GM21367 (cell line): ENCODE measurements around the gene NT5DC2.
A peak's percentile ranks its signal among the peaks of the same experiment; 100 is the strongest.

Experiments
- ATAC-seq: cut with Tn5 transposase; IDR thresholded peaks from one replicate; pipeline ENCODE4 v1.9.1; 2021; ENCODE audit not compliant: unreplicated experiment

The NT5DC2 gene

DNA sequence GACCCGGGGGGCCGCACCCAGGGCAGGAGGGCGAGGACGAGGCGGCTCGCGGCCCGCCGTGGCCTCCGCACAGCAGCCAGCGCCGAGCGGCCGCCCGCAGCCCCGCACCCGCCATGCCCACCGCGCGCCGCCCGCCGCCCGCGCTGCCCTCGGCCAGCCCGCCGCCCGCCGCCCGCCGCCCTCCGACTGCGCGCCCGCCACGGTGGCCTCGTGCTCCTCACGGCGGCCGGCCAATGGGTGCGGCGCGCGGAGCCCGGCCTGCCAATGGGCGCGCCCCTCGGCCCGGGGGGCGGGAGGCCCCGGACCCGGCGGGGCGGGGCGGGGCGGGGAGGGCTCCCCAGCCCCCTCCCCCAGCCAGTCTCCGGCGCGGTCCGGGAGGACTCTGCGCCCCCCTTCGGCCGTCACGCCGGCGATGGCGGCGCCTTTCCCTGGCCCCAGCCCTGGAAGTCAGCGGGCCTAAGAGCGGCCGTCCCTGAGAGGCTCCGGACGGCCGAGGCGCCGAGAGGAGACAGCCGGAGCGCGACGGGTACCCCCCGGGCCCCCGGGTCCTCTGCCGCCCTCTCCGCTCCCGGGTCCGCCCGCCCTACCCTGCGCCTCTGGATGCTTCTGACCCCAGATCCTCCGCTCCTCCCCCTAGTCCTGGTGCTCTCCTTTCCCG lies at the start of gene NT5DC2:
Gene NT5DC2, minus strand, starts transcription at position 235 of the 658 bp plus-strand sequence. Its CDS starts 120 bp downstream, at position 115.
- peak; percentile 25 for ATAC-seq

DNA sequence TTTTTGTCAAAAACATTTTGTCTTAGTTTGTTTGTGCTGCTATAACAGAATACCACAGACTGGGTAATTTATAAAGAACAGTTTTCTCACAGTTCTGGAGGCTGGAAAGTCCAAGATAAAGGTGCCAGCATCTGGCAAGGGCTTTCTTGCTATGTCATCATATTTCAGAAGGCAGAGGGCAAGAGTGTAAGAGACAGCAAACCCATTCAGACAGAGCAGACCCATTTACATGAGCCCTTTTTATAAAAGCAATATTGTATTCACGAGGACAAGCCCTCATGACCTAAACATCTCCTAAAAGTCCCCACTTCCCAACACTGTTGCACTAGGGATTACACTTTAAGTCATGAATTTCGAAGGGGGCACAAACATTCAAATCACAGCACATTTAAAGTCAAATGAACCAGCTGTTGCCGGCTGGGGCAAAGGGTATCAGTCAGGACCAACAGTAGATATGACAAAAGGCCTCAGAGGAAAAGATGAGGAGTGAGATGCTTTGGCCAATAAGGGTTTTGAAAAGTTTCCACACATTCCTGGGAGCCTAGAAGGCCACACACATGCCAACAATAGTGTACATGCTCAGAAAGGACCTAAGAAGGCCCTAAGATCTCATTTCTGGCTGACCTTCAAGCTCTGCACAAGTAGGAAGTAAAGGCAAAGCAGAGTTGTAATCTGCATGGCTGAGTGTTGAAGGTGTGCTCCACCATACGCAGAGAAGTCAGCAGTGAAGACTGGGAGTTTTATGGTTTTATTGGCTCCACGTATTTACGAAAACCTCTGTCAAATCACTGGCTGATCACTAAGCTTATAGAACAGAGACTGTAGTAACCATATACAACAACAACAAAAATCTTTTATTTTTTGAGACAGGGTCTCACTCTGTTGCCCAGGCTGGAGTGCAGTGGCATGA lies 40.7 kb upstream of the NT5DC2 start:
- no peak for ATAC-seq

DNA sequence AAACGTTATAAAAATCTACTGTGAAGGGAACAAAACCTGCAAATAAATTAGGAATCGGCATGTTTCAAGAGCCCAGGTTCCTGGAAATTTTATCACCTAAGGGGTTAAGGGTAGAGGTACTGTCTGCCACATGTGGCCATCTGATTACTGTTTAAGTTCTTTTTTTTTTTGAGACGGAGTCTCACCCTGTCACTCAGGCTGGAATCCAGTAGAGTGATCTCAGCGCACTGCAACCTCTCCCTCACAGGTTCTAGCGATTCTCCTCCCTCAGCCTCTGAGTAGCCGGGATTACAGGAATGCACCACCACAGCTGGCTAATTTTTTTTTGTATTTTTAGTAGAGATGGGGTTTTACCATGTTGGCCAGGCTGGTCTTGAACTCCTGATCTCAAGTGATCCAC lies 38.6 kb upstream of the NT5DC2 start:
- no peak for ATAC-seq

DNA sequence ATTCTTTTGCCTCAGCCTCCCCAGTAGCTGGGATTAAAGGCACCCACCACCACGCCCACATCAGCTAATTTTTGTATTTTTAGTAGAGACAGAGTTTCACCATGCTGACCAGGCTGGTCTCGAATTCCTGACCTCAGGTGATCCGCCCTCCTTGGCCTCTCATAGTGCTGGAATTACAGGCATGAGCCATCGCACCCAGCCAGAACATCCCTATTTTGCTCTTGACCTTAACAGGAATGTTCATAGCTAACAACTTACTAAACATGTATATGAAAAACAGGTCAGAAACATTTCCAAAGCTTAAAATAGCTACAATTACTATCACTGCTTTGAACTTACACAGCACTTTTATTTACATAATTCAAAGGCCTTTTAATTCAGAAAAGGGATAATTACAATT lies 36.4 kb upstream of the NT5DC2 start:
- no peak for ATAC-seq

DNA sequence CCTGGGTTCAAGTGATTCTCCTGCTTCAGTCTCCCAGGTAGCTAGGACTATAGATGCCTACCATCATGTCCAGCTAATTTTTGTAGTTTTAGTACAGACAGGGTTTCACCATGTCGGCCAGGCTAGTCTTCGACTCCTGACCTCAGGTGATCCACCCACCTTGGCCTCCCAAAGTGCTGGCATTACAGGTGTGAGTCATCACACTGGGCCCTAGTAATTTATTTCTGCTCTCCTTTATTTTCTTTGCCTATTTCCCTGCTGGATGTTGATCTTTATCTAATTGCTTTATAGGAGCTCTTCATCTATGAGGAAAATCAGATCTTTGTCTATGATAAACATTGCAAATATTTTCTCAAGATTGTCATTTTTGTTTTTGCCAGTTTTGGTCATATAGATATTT lies 34.4 kb upstream of the NT5DC2 start:
- ATAC-seq: no peak

DNA sequence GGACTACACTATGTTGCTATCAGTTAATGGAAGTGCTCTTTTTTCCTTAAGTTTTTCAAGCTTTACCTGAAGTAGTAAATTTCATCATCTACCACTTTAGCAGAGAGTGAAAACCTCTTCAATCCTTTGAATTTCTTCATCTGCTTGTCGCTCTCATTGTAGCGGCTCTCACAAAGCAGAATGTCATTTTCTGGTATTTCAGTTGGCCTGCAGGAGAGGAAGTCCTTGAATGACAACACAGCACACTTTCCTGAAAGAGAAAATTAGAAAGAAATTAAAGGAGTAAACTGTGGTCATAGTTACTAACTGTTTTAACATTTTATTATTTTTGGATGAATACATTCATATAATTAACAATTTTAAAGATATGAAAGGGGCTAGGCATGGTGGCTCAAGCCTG lies 30.3 kb upstream of the NT5DC2 start:
- no peak for ATAC-seq

DNA sequence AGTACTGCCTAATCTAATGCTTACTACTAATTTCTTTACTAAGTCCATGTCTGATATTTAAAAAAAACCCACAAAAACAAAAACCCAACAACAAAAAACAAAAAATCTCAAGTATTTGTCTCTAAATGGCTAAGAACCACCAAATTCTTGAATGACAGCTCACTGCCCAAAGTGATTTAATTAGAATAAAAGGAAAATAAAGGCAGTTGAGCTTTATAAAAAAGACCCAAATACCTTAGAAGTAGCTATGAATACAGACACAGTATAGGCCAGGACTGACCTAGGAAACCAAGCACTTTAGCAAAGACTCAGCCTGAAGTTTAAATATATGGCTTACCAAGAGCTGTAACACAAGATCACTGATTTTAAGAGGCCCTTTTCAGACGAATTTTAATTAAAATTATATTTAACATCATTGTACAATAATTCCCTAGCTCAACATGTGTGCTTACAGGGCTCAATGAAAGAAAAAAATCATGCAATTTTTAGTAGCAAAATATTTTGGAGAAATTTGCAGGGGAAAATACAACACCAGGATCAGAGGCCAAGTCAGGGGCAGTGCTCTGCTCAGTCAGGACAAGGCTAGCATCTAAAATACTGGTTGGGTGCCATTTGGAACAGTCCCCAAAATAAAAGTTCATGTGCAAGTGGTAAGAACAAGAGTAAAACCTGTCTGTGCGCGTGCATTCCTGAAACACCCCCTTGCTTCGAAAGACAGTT lies 27.5 kb upstream of the NT5DC2 start:
- ATAC-seq: no peak

DNA sequence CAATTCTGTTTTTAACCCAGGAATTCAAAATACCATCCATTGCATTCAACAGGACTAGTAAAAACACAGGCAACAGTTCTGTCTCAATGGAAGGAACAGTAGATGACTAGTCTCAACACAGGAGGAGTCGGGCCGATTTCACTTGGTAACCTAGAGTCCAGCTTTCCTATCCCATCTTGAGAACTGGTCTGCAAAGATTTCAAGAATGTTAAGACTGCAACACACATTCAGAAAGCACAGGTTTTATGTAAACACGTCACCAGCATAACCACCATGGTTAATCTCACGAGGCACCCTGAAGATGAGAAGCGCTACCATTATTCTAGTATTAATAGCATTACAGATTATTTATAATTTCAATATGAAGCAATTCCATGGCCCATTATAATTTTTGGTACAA lies 24.8 kb upstream of the NT5DC2 start:
- no peak for ATAC-seq

DNA sequence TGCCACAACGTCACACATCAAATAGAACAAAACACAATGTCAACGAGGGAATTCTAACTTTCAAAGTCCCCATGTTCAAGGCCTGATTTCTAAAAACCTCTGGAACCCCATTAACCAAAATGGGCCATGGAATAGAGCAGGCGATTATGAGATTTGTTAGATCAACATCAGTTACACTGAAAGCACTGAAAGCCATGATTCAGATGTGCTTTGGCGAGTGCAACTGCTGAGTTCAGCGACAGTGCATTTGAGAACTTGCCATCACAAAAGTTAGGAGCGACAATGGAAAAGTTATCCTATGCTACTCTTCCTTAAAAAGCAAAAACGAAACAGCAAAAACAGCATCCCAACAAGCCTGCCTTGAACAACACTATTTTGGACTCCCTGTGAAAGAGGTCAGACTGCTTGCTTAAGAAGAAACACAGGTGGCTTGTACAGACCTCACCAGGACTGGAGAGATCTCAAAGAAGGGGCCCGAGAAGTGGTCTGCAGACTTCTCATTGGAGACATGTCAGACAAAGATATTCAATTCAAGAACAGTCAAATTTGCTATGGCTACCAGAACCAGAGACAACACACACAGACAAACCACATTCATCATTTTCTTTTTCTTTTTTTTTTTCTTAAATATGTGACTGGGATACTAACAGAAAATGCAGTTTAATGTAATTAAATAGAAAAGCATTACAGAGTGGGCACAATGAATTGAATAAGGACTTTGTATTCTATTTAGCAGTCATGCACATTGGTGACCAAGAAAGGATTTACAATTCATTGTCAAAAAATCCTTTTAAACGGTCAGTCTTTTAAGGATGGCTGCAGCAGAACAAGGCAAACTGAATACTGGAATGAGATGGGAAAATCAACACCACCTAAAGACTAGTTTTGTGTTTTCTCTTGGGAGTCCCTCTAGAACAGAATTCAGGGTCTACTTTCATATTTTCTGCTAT lies 23.6 kb upstream of the NT5DC2 start:
- no peak for ATAC-seq

DNA sequence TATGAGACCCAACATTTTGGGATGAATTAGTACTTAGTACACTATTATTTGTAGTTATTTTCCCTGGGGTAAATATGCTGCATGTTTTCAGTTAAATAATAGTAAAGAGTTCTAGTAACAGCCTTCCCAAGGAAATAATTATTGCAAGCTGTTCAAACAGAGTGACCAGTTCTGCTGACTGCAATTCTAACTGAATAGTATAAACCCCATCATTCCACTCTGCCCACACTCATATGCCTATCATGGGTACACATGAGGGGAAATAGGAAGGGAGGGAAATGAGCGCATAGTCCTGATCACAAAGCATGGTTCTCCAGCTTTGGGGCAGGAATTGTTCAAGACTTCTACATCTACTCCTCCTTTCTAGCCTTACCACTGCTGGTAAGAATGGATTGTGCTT lies 21.4 kb upstream of the NT5DC2 start:
- no peak for ATAC-seq

DNA sequence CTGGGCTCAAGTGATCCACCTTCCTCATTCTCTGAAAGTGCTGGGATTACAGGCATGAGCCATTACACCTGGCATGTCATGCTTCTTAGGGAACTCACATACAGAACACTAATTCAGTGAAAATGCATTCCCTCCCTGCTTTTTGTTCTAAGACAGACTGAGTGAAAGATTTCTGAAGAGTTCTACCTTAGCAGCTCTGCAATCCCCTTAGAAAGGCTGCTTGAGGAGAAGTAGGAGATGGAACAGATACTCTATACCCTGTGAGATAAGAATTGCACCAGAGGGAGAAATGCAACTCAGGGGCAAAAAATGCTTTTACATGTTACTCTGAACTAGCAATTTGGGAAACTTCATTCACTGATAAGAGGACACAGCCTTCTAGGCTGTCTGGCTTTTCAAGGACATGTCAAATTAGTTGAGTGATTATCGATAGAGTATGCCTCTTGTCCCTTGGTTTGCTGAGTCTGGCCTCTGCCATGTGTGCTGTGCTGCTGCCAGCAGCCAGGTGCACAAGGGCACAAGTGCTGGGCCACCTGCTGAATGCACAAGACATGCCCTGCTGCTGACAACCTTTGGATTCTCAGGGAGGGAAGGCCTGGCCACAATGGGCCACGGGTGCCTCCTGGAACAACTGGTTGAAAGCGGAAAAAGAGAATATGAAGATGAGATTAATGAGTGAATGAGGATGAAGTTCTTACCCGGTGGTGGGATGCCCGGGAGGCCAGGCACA lies 20.5 kb upstream of the NT5DC2 start:
- no peak for ATAC-seq

DNA sequence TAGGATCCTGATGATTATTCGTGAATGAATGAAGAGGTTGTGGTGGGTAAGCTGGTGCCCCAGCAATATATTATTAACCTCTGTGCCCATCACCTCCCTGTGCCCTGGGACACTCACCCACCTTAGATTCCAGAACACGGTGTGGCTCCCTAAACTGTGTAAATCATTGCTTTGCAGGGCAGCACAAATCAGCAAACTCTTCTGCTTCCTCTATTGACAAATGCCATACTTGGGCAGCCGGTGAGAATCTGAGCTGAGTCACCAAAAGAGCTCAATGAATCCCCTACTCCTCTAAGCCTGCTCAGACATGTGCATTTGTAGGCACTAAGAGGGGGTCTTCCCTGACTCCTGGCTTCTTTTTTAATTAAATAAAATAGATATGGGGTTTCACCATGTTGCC lies 18.4 kb upstream of the NT5DC2 start:
- ATAC-seq: no peak

DNA sequence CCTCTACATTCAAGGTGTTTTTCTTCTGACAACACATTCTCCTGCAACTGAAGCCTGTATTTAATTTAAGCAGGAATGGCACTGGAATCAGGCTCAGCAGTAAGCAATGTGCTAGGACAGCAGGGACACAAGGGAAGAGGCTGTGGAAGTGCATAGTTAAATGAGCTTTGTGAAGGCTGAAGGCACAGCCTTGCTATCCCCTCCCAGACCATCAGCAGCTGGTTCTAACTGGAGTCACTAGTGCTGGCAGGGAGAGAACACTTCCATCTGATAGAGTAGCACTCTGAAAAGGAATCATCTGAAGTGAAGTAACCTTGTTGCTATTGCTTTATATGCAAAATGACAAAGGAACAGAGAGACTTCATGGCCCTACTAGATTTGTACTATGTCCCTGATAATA lies 17.5 kb upstream of the NT5DC2 start:
- ATAC-seq: no peak

DNA sequence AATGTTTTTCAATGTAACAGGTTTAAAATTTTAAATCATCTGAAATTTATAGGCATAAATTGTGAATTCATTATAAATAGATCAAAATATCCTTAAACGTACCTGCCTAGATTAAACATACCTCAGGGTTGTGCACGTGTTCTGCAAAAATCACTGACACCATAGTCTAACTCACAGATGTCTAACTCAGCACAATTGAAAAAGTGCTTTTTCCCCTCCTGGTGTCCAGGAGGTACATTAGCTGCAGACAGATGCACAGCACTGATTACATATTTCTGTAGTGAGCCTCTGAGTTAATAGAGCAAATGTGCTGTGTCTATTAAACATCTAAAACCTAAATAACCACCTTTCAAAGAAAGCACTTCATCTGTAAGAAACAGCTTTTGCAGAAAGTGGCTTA lies 13.5 kb upstream of the NT5DC2 start:
- no peak for ATAC-seq

DNA sequence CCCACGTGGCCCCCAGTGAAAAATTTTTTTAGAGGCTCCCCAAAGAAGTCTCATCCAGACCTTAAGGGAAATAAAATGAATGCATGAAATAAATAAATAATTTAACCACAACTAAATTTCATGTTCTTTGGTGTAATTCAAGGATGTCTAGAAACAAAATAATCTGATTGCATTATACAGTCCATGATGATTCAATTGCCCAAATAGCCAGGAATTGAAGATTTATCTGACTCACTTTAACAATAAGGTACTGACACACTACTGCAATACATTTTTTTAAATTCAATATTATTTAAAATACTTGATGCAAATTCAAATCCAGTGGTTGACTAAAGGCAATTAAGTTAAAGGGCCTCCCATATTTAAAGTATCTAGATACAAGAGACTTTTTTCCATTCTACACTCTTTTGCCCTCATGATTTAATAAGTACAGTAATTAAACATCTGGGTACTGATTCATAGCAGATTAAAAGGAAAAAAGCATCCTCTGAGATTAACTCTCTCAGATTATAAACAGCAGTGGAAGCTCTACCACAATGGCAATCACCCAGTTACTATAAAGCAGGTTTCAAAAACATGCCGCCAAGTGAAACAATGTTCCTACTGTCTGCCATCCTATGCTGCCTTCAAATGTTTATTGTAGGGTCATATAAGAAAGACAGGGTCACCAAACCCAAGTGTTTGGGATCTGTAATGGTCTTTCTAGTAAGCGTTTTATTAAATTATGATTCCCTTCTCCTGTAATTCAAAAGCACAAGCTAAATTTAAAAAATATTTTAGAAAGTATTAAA lies 12.6 kb upstream of the NT5DC2 start:
- no peak for ATAC-seq

DNA sequence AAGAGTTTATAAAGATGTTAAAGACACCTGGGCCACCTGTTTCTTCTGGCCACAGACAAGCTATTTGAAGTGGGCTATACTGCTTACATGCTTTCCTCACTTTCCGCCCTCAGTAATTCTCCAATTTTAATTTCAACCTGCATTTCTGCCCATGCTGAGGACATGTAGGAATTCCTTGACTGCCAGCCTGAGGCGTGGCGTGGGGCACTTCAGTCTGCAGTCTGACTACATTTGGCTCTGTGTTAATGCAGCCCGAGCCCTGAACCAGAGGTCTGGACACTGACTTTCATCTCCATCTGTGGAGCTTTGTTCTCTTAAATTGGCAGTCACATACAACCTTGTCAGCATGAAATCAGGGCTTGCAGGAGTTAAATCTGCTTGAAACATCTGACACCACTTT lies 11.3 kb upstream of the NT5DC2 start:
- no peak for ATAC-seq

DNA sequence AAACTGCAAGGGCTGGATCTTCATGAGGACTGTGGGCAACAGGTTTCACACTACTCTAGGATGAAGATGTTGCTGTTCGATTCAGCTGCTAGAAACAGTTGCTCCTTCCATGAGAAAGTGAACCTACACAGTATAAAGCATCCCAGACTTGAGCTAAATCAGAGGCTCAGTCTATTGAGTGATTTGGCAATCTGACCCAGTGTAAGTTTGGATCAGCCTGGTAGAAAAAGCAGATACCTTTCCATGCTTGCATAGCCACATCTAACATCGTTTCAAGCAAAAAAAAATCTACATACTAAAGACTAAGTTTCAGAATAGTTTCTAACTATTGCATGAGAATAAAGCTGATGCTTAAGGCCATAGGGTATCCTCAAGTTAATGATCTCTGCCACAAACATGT lies 7.4 kb upstream of the NT5DC2 start:
- no peak for ATAC-seq

DNA sequence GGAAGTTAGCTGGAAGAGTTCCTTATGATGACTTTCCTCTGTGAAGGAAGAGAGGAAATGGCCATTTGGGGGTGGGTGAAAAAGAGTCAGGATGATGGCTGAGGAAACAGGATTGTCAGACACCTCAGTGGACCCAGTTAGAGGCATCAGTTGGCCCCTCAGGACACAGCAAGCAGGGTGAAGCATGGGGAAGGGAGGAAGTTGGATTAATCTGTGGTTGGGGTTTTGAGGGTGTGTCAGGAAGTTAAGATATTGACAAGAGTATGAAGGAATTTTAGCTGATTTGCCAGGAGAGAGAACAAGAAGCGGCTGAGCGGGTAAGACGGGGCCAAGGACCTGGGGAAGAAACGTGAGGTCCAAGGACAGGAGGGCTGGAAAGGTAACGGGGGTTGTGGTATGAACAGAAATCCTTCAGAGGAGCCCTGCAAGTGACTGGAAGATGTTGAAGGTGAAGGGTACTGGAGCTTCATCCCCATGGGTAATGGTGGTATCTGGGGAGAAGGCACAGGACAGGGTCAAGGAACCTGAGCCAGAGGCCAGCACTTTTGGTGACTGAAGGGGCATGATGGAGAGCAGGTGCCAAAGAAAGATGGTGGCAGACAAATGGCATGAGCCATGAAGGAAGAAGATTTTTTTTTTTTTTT lies 5.5 kb upstream of the NT5DC2 start:
- no peak for ATAC-seq
